Body of pancreas (tissue), 4 donors: ENCODE measurements around the gene CCDC121.

Experiments
- CTCF ChIP-seq, 7 experiments: fragments of 450-650 bp in 4 of 7; fragments of 200-600 bp in 3 of 7; sonication (generic) in 3 of 7; IDR thresholded peaks; one replicate each; pipeline ENCODE4 v1.5.1; 2016 to 2019; ENCODE audit warnings: antibody characterized with exemption in 7 of 7
- POLR2A ChIP-seq, 3 donors: fragments of 450-650 bp; IDR thresholded peaks; one replicate each; pipeline ENCODE4 v1.6.1; 2016; ENCODE audit warnings: antibody characterized with exemption in 3 of 3, mild to moderate bottlenecking in 2 of 3

GRCh38 chr2:27667446-27667845, 38.6 kb upstream of the CCDC121 start:
- TF ChIP-seq CTCF (IDR thresholded peaks at IDR 0.05) (no peak), POLR2A (IDR thresholded peaks at IDR 0.05) (no peak)
